B cell (primary cell): ENCODE results near the gene ACAN. TPM values are rescaled to one million over a fixed set of nuclear protein-coding genes. Genes with fewer than 3 reads are reported as not detected.

ENCODE experiments used
- ATAC-seq: fragments of 200-7000 bp; cut with Tn5 transposase; one replicate; pipeline ENCODE4 v1.10.0; 2021; ENCODE audit warnings: low read depth, mild to moderate bottlenecking, moderate number of reproducible peaks, moderate library complexity
- CTCF ChIA-PET: fragments of 350-600 bp; sonication (Branson Sonifier 250); formaldehyde crosslinking; loops from one replicate; lab custom pipeline; 2021; ENCODE audit warnings: antibody characterized with exemption, inconsistent platforms; lab: Charles Lee
- POLR2A ChIA-PET: fragments of 350-600 bp; sonication (Branson Sonifier 250); formaldehyde crosslinking; loops from one replicate; lab custom pipeline; 2021; ENCODE audit warnings: antibody characterized with exemption; lab: Charles Lee
- DNase-seq: peaks from one replicate; pipeline ENCODE4 v3.0.0; 2013
- H2AFZ ChIP-seq: 2 replicates; pipeline ENCODE4 v1.6.1; 2012; ENCODE audit warnings: mild to moderate bottlenecking, low read depth, low read length; ENCODE audit not compliant: insufficient read depth, poor library complexity, severe bottlenecking
- H3K27ac ChIP-seq, 2 donors: 1 replicate in 1 of 2; 2 replicates in 1 of 2; pipeline ENCODE4 v1.5.1; 2012 to 2013; ENCODE audit warnings: low read length in 2 of 2, mild to moderate bottlenecking in 2 of 2, moderate library complexity in 1 of 2
- H3K27me3 ChIP-seq, 4 experiments: fragments of 200-600 bp in 1 of 4; sonication (generic) in 1 of 4; replicated peaks in 1 of 4; 1 replicate in 2 of 4; 2 replicates in 2 of 4; pipeline versions ENCODE4 v1.6.1 to v1.7.0; 2013 to 2016; ENCODE audit warnings: low read length in 3 of 4, mild to moderate bottlenecking in 2 of 4, mixed read lengths in 1 of 4, moderate library complexity in 1 of 4; ENCODE audit not compliant: insufficient read depth in 4 of 4, control insufficient read depth in 3 of 4; ENCODE audit errors: control extremely low read depth in 1 of 4
- H3K36me3 ChIP-seq, 2 experiments: replicated peaks in 1 of 2; 1 replicate in 1 of 2; 2 replicates in 1 of 2; pipeline versions ENCODE4 v1.6.1 to v1.7.1; 2013; ENCODE audit warnings: low read length in 1 of 2; ENCODE audit not compliant: insufficient read depth in 2 of 2, control insufficient read depth in 1 of 2; ENCODE audit errors: control extremely low read depth in 1 of 2, extremely low read depth in 1 of 2
- H3K4me1 ChIP-seq, 2 donors: fragments of 200-600 bp in 1 of 2; sonication (generic) in 1 of 2; 1 replicate in 1 of 2; 2 replicates in 1 of 2; pipeline versions ENCODE4 v1.5.1 to v1.6.1; 2013 to 2017; ENCODE audit warnings: low read length in 2 of 2; ENCODE audit not compliant: control insufficient read depth in 2 of 2, insufficient read depth in 2 of 2
- H3K4me2 ChIP-seq: replicated peaks from 2 replicates; pipeline ENCODE3; 2012; ENCODE audit warnings: mild to moderate bottlenecking, low read depth, low read length; ENCODE audit not compliant: poor library complexity, severe bottlenecking
- H3K4me3 ChIP-seq, 5 experiments: fragments of 200-600 bp in 1 of 5; sonication (generic) in 1 of 5; 1 replicate in 3 of 5; 2 replicates in 2 of 5; pipeline versions ENCODE4 v1.5.1 to v1.7.0; 2011 to 2016; ENCODE audit warnings: low read length in 4 of 5, mild to moderate bottlenecking in 4 of 5, low read depth in 2 of 5, control low read depth in 1 of 5, moderate library complexity in 1 of 5; ENCODE audit not compliant: insufficient read depth in 1 of 5; ENCODE audit errors: control extremely low read depth in 1 of 5, extremely low read depth in 1 of 5
- H3K79me2 ChIP-seq: fragments of 200-600 bp; sonication (generic); one replicate; pipeline ENCODE4 v1.6.0; 2016; ENCODE audit warnings: low read length; ENCODE audit not compliant: control insufficient read depth, insufficient read depth
- H3K9ac ChIP-seq: fragments of 200-600 bp; sonication (generic); 2 replicates; pipeline ENCODE4 v1.6.1; 2017; ENCODE audit warnings: mild to moderate bottlenecking, low read length, moderate library complexity
- H3K9me3 ChIP-seq, 3 donors: one replicate each; pipeline versions ENCODE4 v1.6.1 to v1.7.1; 2013; ENCODE audit warnings: low read length in 2 of 3; ENCODE audit not compliant: control insufficient read depth in 2 of 3, insufficient read depth in 1 of 3; ENCODE audit errors: control extremely low read depth in 1 of 3
- H4K20me1 ChIP-seq: 2 replicates; pipeline ENCODE4 v1.6.0; 2012; ENCODE audit warnings: mild to moderate bottlenecking, low read length; ENCODE audit not compliant: insufficient read depth, control insufficient read depth, poor library complexity, severe bottlenecking
- H3K27ac Mint-ChIP-seq: one replicate; pipeline ENCODE4 v1.8.0; 2021; ENCODE audit warnings: mixed read lengths
- H3K27me3 Mint-ChIP-seq: one replicate; pipeline ENCODE4 v1.8.0; 2021; ENCODE audit warnings: mixed read lengths
- H3K4me1 Mint-ChIP-seq: one replicate; pipeline ENCODE4 v1.8.0; 2021; ENCODE audit warnings: mixed read lengths
- H3K4me3 Mint-ChIP-seq: one replicate; pipeline ENCODE4 v1.8.0; 2021; ENCODE audit warnings: mixed read lengths
- H3K9me3 Mint-ChIP-seq: one replicate; pipeline ENCODE4 v1.8.0; 2022; ENCODE audit warnings: mixed read lengths; ENCODE audit not compliant: insufficient read depth
- CTCF ChIP-seq: fragments of 200-600 bp; IDR thresholded peaks from one replicate; pipeline ENCODE4 v1.8.0; 2022; ENCODE audit warnings: antibody characterized with exemption, mild to moderate bottlenecking
- EZH2 ChIP-seq: IDR thresholded peaks from 2 replicates; pipeline ENCODE4 v1.6.1; 2012; ENCODE audit warnings: borderline replicate concordance, low read depth, mild to moderate bottlenecking, moderate library complexity, low read length; ENCODE audit not compliant: insufficient read depth, poor library complexity, severe bottlenecking
- WGBS: methylation state at CpG from one replicate; pipeline ENCODE4 v1.1.5; 2013; ENCODE audit warnings: missing lambda C conversion rate; ENCODE audit not compliant: insufficient coverage; 5-methylcytosine and 5-hydroxymethylcytosine counted together
- intact Hi-C: fragments of 100-400 bp; cut with micrococcal nuclease; formaldehyde crosslinking; loops from one replicate; pipeline ENCODE4 v1.10.0; 2022
- polyA plus RNA-seq: library from polyadenylated mRNA; depleted of rRNA; stranded (reverse); fragments of >200 nt; gene quantifications from 2 replicates; pipeline ENCODE4 v1.2.3, GENCODE V29; 2012
- total RNA-seq, 2 donors: library from RNA; stranded (reverse); fragments of 120-200 nt in 1 of 2; gene quantifications; 1 replicate in 1 of 2; 2 replicates in 1 of 2; pipeline versions ENCODE4 v1.2.3 to v1.2.4, GENCODE V29; 2013 to 2022

The ACAN gene
- total and polyA plus RNA-seq, 2 donors (not counting 1 experiment from before 2014, with no cell fraction given), result 0.01 TPM; not detected in 1

GRCh38 chr15:88812133-88812532, 8.9 kb downstream of the ACAN start:
- H3K27me3 ChIP-seq, result peaks cover 0 to 32% (median 17%) of the 10 kb centered on the region in 4 experiments
- 48% methylated on average over 4 of the region's 4 CpGs for WGBS
- peaks cover 49% of the 10 kb centered on the region for H3K27me3 Mint-ChIP-seq

GRCh38 chr15:88813960-88814359, 10.7 kb downstream of the ACAN start:
- TF ChIP-seq EZH2, result no peak
- TF ChIP-seq CTCF, result no peak
- Histone ChIP-seq H2AFZ (no peak overlapping the region), H3K79me2 (no peaks in the 10 kb centered on the region), H3K4me2 (no peak overlapping the region), H3K27me3 (peaks cover 0 to 28% (median 14%) of the 10 kb centered on the region in 4 experiments), H3K9me3 (no peaks in the 10 kb centered on the region), H3K4me3 (no peak overlapping the region), H3K36me3 (no peaks in the 10 kb centered on the region), H3K4me1 (peaks cover 7 to 10% of the 10 kb centered on the region in 2 donors), H3K27ac (no peak overlapping the region), H3K9ac (no peak overlapping the region), H4K20me1 (no peaks in the 10 kb centered on the region)
- H3K4me3 Mint-ChIP-seq, result no peak overlapping the region
- H3K27me3 Mint-ChIP-seq, result peaks cover 36% of the 10 kb centered on the region
- ChIA-PET POLR2A (no interaction called here), CTCF (no interaction called here)
- ATAC-seq, result no peak
- H3K4me1 Mint-ChIP-seq, result peaks cover 11% of the 10 kb centered on the region
- intact Hi-C loops, result no loop called here
- 96% methylated on average over 2 of the region's 4 CpGs for WGBS
- H3K27ac Mint-ChIP-seq, result no peak overlapping the region
- DNase-seq, result no peak
- H3K9me3 Mint-ChIP-seq, result no peaks in the 10 kb centered on the region

More at GRCh38 chr15:88812133-88812532, 8.9 kb downstream of the ACAN start:
- no peak overlapping the region for H3K27ac ChIP-seq
- peak; percentile 21 for ATAC-seq
- no peaks in the 10 kb centered on the region for H3K9me3 ChIP-seq
- H3K36me3 ChIP-seq, result no peaks in the 10 kb centered on the region
- no peak for DNase-seq
- no peaks in the 10 kb centered on the region for H4K20me1 ChIP-seq
- no peak overlapping the region for H3K9ac ChIP-seq
- intact Hi-C loops, result no loop called here
- CTCF ChIA-PET, result no interaction called here
- no peak overlapping the region for H2AFZ ChIP-seq
- peaks cover 11% of the 10 kb centered on the region for H3K4me1 Mint-ChIP-seq
- TF ChIP-seq CTCF (no peak), EZH2 (no peak)
- H3K9me3 Mint-ChIP-seq, result no peaks in the 10 kb centered on the region
- no peak overlapping the region for H3K27ac Mint-ChIP-seq
- H3K4me3 ChIP-seq, result no peak overlapping the region
- H3K4me2 ChIP-seq, result peak overlapping the region; percentile 25
- H3K4me1 ChIP-seq, result peaks cover 7 to 10% of the 10 kb centered on the region in 2 donors
- no peak overlapping the region for H3K4me3 Mint-ChIP-seq
- POLR2A ChIA-PET, result no interaction called here
- H3K79me2 ChIP-seq, result no peaks in the 10 kb centered on the region
